ENCODE data around the gene CEP44. TPM values are rescaled to one million over a fixed set of nuclear protein-coding genes. Genes with fewer than 3 reads are reported as not detected.

Gene CEP44
- total and polyA plus RNA-seq, 10 of the 15 experiments (the other 5 are each of a cell fraction or from before 2014, with no cell fraction given): 7.6 to 19.8 (median 14.2) TPM

DNA sequence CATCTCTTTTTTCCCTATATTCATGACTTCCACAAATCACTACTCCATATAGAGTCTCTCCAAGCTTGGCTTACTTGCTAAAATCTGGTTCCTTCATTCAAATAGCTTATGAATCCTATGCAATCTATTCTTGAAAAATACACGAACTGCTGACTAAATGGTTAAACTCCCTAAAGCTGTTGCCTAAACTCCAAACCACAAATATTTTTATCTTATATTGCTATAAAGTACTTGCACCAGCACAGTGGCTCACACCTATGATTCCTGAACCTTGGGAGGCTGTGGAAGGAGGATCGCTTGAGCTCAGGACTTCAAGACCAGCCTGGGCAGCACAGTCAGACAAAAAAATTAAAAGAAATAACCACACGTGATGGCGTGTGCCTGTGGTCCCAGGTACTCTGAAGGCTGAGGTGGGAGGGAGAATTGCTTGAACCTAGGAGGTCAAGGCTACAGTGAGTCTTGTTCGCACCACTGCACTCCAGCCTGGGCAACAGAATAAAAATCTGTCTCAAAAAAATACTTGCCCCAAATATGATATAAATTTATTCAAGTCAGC, 2.5 kb upstream of the CEP44 start (continued):
- TF ChIP-seq MLLT1 (IDR thresholded peaks at IDR 0.05) (no peak), RAD21 (IDR thresholded peaks at IDR 0.05; ENCODE audit: insufficient read depth, low read depth, low read length) (no peak), ZSCAN29 (IDR thresholded peaks at IDR 0.05) (no peak), BCL11A (IDR thresholded peaks at IDR 0.05; ENCODE audit: low read depth, low read length) (no peak)

GRCh38 chr4:174281901-174282300, 1.8 kb upstream of the CEP44 start:
- ATAC-seq (no peak), DNase-seq (ENCODE audit: low read depth, low spot score) (no peak), FAIRE-seq (no peak)
- H3K27me3 ChIP-seq (replicated peaks in 1 of 2; ENCODE audit: control insufficient read depth in 2 of 2, insufficient read depth in 2 of 2, low read length in 1 of 2): no peaks in the 10 kb centered on the region
- SMC1A ChIA-PET (ENCODE audit: uncharacterized antibody, unreplicated experiment): interaction anchor here (1.5 to 2.3 kb wide), 5 partner anchors 16 to 43 kb away, joined by 3 to 20 read pairs (median 4); no protein-coding TSS in a partner anchor
- no TSS peak for BruUV-seq (replicated peaks)
- intact Hi-C loops (cut with micrococcal nuclease; ENCODE audit: unreplicated experiment) (loop anchor here (5.0 kb wide), 1 partner anchor 910 kb away; the partner anchor contains the start of gene SAP30), in situ Hi-C loops (cut with MboI) (loop anchor here (10.0 kb wide), 1 partner anchor 643 kb away; no protein-coding TSS in a partner anchor)
- CTCF ChIA-PET: no interaction called here
- peaks cover 7% of the 10 kb centered on the region; the same call in 1 of the 2 replicates for H3K4me1 ChIP-seq (ENCODE audit: control insufficient read depth, insufficient read depth, low read length)
- H4K20me1 ChIP-seq (ENCODE audit: control insufficient read depth, insufficient read depth): no peaks in the 10 kb centered on the region
- no peak overlapping the region for H3K27ac ChIP-seq (ENCODE audit: control insufficient read depth, insufficient read depth)
- no peak overlapping the region for H2AFZ ChIP-seq (ENCODE audit: control insufficient read depth, low read depth, low read length)
- RAD21 ChIA-PET (ENCODE audit: unreplicated experiment): interaction anchor here (1.2 kb wide), 1 partner anchor 15 kb away, joined by 5 read pairs; no protein-coding TSS in a partner anchor
- H3K9me3 ChIP-seq (replicated peaks; ENCODE audit: control insufficient read depth, insufficient read depth, low read length): peaks cover 4% of the 10 kb centered on the region; the same call in 2 of the 3 replicates
- no peaks in the 10 kb centered on the region for H3K36me3 ChIP-seq (ENCODE audit: control insufficient read depth in 2 of 2, insufficient read depth in 2 of 2, low read length in 1 of 2)
- POLR2A ChIA-PET: interaction anchor here (0.6 to 4.0 kb wide), 5 partner anchors 12 to 910 kb away, joined by 3 to 21 read pairs (median 8); no protein-coding TSS in a partner anchor
- H3K4me2 ChIP-seq (ENCODE audit: control insufficient read depth, insufficient read depth): peak overlapping the region; percentile 61
- H3K4me3 ChIP-seq: peak overlapping the region; percentile 96
- H3K79me2 ChIP-seq (ENCODE audit: control insufficient read depth, insufficient read depth, low read length): peaks cover 58% of the 10 kb centered on the region
- H3K9ac ChIP-seq (ENCODE audit: control insufficient read depth, insufficient read depth, low read length): peak overlapping the region; percentile 7; the same call in 1 of the 2 replicates
- no peak for TF ChIP-seq ATF3 (IDR thresholded peaks at IDR 0.05; ENCODE audit: borderline replicate concordance, extremely low read depth, low read depth, low read length)
- no peak for TF ChIP-seq HCFC1 (IDR thresholded peaks at IDR 0.05; ENCODE audit: low read length)
- no peak for TF ChIP-seq MEF2A (IDR thresholded peaks at IDR 0.05; ENCODE audit: insufficient read depth, low read depth, low read length)
- TF ChIP-seq, protein P1, sequence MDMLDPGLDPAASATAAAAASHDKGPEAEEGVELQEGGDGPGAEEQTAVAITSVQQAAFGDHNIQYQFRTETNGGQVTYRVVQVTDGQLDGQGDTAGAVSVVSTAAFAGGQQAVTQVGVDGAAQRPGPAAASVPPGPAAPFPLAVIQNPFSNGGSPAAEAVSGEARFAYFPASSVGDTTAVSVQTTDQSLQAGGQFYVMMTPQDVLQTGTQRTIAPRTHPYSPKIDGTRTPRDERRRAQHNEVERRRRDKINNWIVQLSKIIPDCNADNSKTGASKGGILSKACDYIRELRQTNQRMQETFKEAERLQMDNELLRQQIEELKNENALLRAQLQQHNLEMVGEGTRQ (IDR thresholded peaks at IDR 0.05; ENCODE audit: borderline replicate concordance, low read depth, low read length): no peak
- TF ChIP-seq BMI1 (IDR thresholded peaks at IDR 0.05; ENCODE audit: borderline replicate concordance): no peak
- TF ChIP-seq ZBTB40 (IDR thresholded peaks at IDR 0.05; ENCODE audit: borderline replicate concordance): no peak
- no peak for TF ChIP-seq NFXL1 (IDR thresholded peaks at IDR 0.05; ENCODE audit: borderline replicate concordance)
- TF ChIP-seq BHLHE40 (IDR thresholded peaks at IDR 0.05; ENCODE audit: borderline replicate concordance in 1 of 2, low read depth in 2 of 2, low read length in 1 of 2): no peak
- no peak for TF ChIP-seq MTA2 (IDR thresholded peaks at IDR 0.05; ENCODE audit: low read depth)
- TF ChIP-seq ELK1 (IDR thresholded peaks at IDR 0.05; ENCODE audit: low read depth, low read length): no peak
